Measurements from ENCODE around the gene SLC43A3. TPM values are rescaled to one million over a fixed set of nuclear protein-coding genes. Genes with fewer than 3 reads are reported as not detected.

The SLC43A3 gene
- total RNA-seq, 2 experiments from 2014 or later = 41.3 to 62.1 TPM

DNA sequence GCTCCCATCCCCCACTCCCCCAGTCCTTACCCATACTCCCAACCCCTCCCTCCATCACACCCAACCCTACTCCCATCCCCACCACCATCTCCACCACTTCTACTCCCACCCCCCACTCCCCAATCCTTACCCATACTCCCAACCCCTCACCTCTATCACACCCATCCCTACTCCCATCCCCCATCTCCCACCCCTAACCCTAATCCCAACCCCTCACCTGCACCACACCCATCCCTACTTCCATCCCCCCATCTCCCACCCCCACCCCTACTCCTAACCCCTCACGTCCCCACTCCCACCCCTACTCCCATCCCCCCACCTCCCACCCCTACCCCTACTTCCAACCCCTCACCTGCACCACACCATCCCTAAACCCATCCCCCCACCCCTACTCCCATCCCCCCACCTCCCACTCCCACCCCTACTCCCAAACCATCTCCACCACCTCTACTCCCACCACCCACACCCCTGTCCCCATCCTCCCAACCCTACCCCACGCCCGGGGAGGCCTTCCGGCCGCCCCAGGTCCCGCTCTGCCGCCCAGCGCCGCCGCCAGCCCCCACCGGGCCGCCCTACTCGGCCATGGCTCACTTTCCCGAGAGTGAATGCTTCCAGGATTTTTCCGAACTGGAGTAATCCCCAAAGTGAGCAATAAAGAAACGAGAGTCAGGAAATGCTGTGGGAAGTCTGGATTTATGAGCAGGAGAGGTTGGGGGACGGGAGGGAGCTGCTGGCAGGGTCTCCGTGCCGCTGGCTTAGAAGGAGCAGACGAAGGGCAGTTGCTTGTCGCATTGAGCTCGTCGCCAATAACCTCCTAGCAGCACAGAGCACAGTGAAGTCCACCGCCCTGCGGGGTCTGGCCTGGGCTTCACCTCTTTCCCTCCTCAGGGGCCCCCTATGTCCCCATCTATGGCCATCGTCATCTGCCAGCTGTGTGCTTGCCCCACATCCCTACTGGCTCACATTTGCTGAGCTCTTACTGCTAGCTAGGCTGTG lies 50.5 kb downstream of the SLC43A3 start:
- Histone ChIP-seq H3K27ac (ENCODE audit: low read depth, low read length, poor library complexity, severe bottlenecking) (no peak overlapping the region), H3K9me2 (ENCODE audit: insufficient read depth, low read length) (no peaks in the 10 kb centered on the region), H3K4me3 (ENCODE audit: low read depth, low read length, poor library complexity, severe bottlenecking) (no peak overlapping the region), H3K9me3 (ENCODE audit: low read length) (no peaks in the 10 kb centered on the region), H4K20me1 (ENCODE audit: insufficient read depth, low read length) (no peaks in the 10 kb centered on the region), H2AFZ (ENCODE audit: low read length) (no peak overlapping the region), H3K79me2 (ENCODE audit: insufficient read depth, low read depth, low read length) (no peaks in the 10 kb centered on the region), H3K4me2 (ENCODE audit: low read length) (no peak overlapping the region), H3K36me3 (ENCODE audit: insufficient read depth, low read length) (no peaks in the 10 kb centered on the region), H3K4me1 (ENCODE audit: insufficient read depth, low read length, poor library complexity, severe bottlenecking) (no peaks in the 10 kb centered on the region)
- CTCF ChIA-PET (ENCODE audit: unreplicated experiment) = no interaction called here
- POLR2A ChIA-PET = interaction anchor here (0.5 kb wide), 1 partner anchor 71 kb away, joined by 3 read pairs; no protein-coding TSS in a partner anchor
- TF ChIP-seq, protein P1, sequence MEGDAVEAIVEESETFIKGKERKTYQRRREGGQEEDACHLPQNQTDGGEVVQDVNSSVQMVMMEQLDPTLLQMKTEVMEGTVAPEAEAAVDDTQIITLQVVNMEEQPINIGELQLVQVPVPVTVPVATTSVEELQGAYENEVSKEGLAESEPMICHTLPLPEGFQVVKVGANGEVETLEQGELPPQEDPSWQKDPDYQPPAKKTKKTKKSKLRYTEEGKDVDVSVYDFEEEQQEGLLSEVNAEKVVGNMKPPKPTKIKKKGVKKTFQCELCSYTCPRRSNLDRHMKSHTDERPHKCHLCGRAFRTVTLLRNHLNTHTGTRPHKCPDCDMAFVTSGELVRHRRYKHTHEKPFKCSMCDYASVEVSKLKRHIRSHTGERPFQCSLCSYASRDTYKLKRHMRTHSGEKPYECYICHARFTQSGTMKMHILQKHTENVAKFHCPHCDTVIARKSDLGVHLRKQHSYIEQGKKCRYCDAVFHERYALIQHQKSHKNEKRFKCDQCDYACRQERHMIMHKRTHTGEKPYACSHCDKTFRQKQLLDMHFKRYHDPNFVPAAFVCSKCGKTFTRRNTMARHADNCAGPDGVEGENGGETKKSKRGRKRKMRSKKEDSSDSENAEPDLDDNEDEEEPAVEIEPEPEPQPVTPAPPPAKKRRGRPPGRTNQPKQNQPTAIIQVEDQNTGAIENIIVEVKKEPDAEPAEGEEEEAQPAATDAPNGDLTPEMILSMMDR (conservative IDR thresholded peaks at IDR 0.05; ENCODE audit: low read length) = no peak
- no peak for TF ChIP-seq EZH2phosphoT487 (IDR thresholded peaks at IDR 0.05; ENCODE audit: borderline replicate concordance, low read depth, low read length)
- no peak for DNase-seq (ENCODE audit: low spot score)
- intact Hi-C loops (cut with micrococcal nuclease; ENCODE audit: unreplicated experiment) = no loop called here
- BruUV-seq (replicated peaks) = no TSS peak

- no peaks in the 10 kb centered on the region for H3K36me3 ChIP-seq (ENCODE audit: insufficient read depth, low read length)
- no peak overlapping the region for H3K4me3 ChIP-seq (ENCODE audit: low read depth, low read length, poor library complexity, severe bottlenecking)
- no peak overlapping the region for H3K4me2 ChIP-seq (ENCODE audit: low read length)
- intact Hi-C loops (cut with micrococcal nuclease; ENCODE audit: unreplicated experiment) = no loop called here
- H3K27ac ChIP-seq (ENCODE audit: low read depth, low read length, poor library complexity, severe bottlenecking) = no peak overlapping the region
- no peaks in the 10 kb centered on the region for H4K20me1 ChIP-seq (ENCODE audit: insufficient read depth, low read length)
- H2AFZ ChIP-seq (ENCODE audit: low read length) = no peak overlapping the region
- H3K79me2 ChIP-seq (ENCODE audit: insufficient read depth, low read depth, low read length) = no peaks in the 10 kb centered on the region
- TF ChIP-seq EZH2phosphoT487 (IDR thresholded peaks at IDR 0.05; ENCODE audit: borderline replicate concordance, low read depth, low read length) = no peak
- TF ChIP-seq, protein P1 (conservative IDR thresholded peaks at IDR 0.05; ENCODE audit: low read length) = no peak
- no peaks in the 10 kb centered on the region for H3K4me1 ChIP-seq (ENCODE audit: insufficient read depth, low read length, poor library complexity, severe bottlenecking)
- H3K9me2 ChIP-seq (ENCODE audit: insufficient read depth, low read length) = no peaks in the 10 kb centered on the region
- POLR2A ChIA-PET = no interaction called here
- no peaks in the 10 kb centered on the region for H3K9me3 ChIP-seq (ENCODE audit: low read length)
- CTCF ChIA-PET (ENCODE audit: unreplicated experiment) = no interaction called here
- no TSS peak for BruUV-seq (replicated peaks)
- no peak for DNase-seq (ENCODE audit: low spot score)
Observed at GRCh38 chr11:57375490-57375889, 51.4 kb downstream of the SLC43A3 start.

GRCh38 chr11:57374966-57375365 lies 52.0 kb downstream of the SLC43A3 start:
- Histone ChIP-seq H4K20me1 (ENCODE audit: insufficient read depth, low read length) (no peaks in the 10 kb centered on the region), H3K4me2 (ENCODE audit: low read length) (no peak overlapping the region), H3K9me2 (ENCODE audit: insufficient read depth, low read length) (no peaks in the 10 kb centered on the region), H3K36me3 (ENCODE audit: insufficient read depth, low read length) (no peaks in the 10 kb centered on the region), H3K79me2 (ENCODE audit: insufficient read depth, low read depth, low read length) (no peaks in the 10 kb centered on the region), H3K27ac (ENCODE audit: low read depth, low read length, poor library complexity, severe bottlenecking) (no peak overlapping the region), H3K4me1 (ENCODE audit: insufficient read depth, low read length, poor library complexity, severe bottlenecking) (no peaks in the 10 kb centered on the region), H3K9me3 (ENCODE audit: low read length) (no peaks in the 10 kb centered on the region), H3K4me3 (ENCODE audit: low read depth, low read length, poor library complexity, severe bottlenecking) (no peak overlapping the region), H2AFZ (ENCODE audit: low read length) (no peak overlapping the region)
- intact Hi-C loops (cut with micrococcal nuclease; ENCODE audit: unreplicated experiment) = no loop called here
- DNase-seq (ENCODE audit: low spot score) = no peak
- no peak for TF ChIP-seq EZH2phosphoT487 (IDR thresholded peaks at IDR 0.05; ENCODE audit: borderline replicate concordance, low read depth, low read length)
- TF ChIP-seq, protein P1 (conservative IDR thresholded peaks at IDR 0.05; ENCODE audit: low read length) = no peak
- BruUV-seq (replicated peaks) = no TSS peak
- ChIA-PET POLR2A (no interaction called here), CTCF (ENCODE audit: unreplicated experiment) (no interaction called here)
